Measurements from ENCODE around the gene R3HDML. TPM values are rescaled to one million over a fixed set of nuclear protein-coding genes. Genes with fewer than 3 reads are reported as not detected.

R3HDML gene
- total and polyA plus RNA-seq, 2 of the 13 experiments (the other 11 are each of a cell fraction or from before 2014, with no cell fraction given) = not detected

- TF ChIP-seq FOXK1 (CRISPR knock-in tag; IDR thresholded peaks at IDR 0.05; ENCODE audit: borderline replicate concordance, low read depth) = no peak
- peak; percentile 86 for TF ChIP-seq RCOR2 (CRISPR knock-in tag; IDR thresholded peaks at IDR 0.05)
- peak; percentile 69; the same call in 1 of the 2 replicates for TF ChIP-seq ADNP (CRISPR knock-in tag; IDR thresholded peaks at IDR 0.05)
- TF ChIP-seq ARNT2 (CRISPR knock-in tag; IDR thresholded peaks at IDR 0.05; ENCODE audit: low read depth) = peak; percentile 2; the same call in 1 of the 2 replicates
- peak; percentile 73; the same call in 1 of the 2 replicates for TF ChIP-seq KDM1A (CRISPR knock-in tag; IDR thresholded peaks at IDR 0.05)
- no peak for TF ChIP-seq ZNF652 (CRISPR knock-in tag; IDR thresholded peaks at IDR 0.05; ENCODE audit: borderline replicate concordance, low read depth)
- no peak for TF ChIP-seq ZNF777 (CRISPR knock-in tag; IDR thresholded peaks at IDR 0.05)
- no peak for TF ChIP-seq MEIS2 (CRISPR knock-in tag; IDR thresholded peaks at IDR 0.05)
- no peak; a peak in 1 of 4 replicates for TF ChIP-seq REST (IDR thresholded peaks at IDR 0.05; ENCODE audit: borderline replicate concordance in 1 of 2, low read depth in 1 of 2, low read length in 2 of 2)
- no peak for TF ChIP-seq ZNF605 (CRISPR knock-in tag; IDR thresholded peaks at IDR 0.05)
- no peak for TF ChIP-seq PPARG (CRISPR knock-in tag; conservative IDR thresholded peaks at IDR 0.05)
- no peak for TF ChIP-seq ZNF382 (CRISPR knock-in tag; IDR thresholded peaks at IDR 0.05; ENCODE audit: borderline replicate concordance)
- TF ChIP-seq ZSCAN29 (CRISPR knock-in tag; conservative IDR thresholded peaks at IDR 0.05) = no peak
- TF ChIP-seq MXD4 (CRISPR knock-in tag; IDR thresholded peaks at IDR 0.05) = no peak
Measured at GRCh38 chr20:44354979-44355497, 18.2 kb downstream of the R3HDML start (continued).

Data from HepG2 (cell line).